OCI-LY1 (cell line): Measurements from ENCODE around the gene PARVG.

Experiments used
- H2AFZ ChIP-seq: fragments of 200-600 bp; sonication (generic), shearing (Covaris generic); 2 replicates; pipeline ENCODE4 v1.6.0; 2014; ENCODE audit warnings: antibody characterized with exemption, mild to moderate bottlenecking, low read length
- H3F3A ChIP-seq: fragments of 200-600 bp; sonication (generic), shearing (Covaris generic); 2 replicates; pipeline ENCODE4 v1.6.0; 2014; ENCODE audit warnings: mild to moderate bottlenecking, antibody characterized with exemption, low read length, moderate library complexity; ENCODE audit not compliant: insufficient read depth
- H3K27ac ChIP-seq: fragments of 200-600 bp; sonication (generic); 2 replicates; pipeline ENCODE4 v1.5.1; 2014; ENCODE audit warnings: low read length, mixed run types, mild to moderate bottlenecking, low read depth; ENCODE audit not compliant: poor library complexity, severe bottlenecking
- H3K27me3 ChIP-seq: fragments of 200-600 bp; sonication (generic); 2 replicates; pipeline ENCODE4 v1.6.0; 2014; ENCODE audit warnings: antibody characterized with exemption, mild to moderate bottlenecking, low read length, moderate library complexity; ENCODE audit not compliant: insufficient read depth
- H3K36me3 ChIP-seq: fragments of 200-600 bp; sonication (generic); 2 replicates; pipeline ENCODE4 v1.6.1; 2014; ENCODE audit warnings: mild to moderate bottlenecking, antibody characterized with exemption, low read length, moderate library complexity, mixed read lengths; ENCODE audit not compliant: insufficient read depth
- H3K4me1 ChIP-seq: fragments of 200-600 bp; sonication (generic); 2 replicates; pipeline ENCODE4 v1.5.1; 2014; ENCODE audit warnings: mild to moderate bottlenecking, low read length, moderate library complexity; ENCODE audit not compliant: insufficient read depth, severe bottlenecking
- H3K4me2 ChIP-seq: fragments of 200-600 bp; sonication (generic), shearing (Covaris generic); 2 replicates; pipeline ENCODE4 v1.6.1; 2014; ENCODE audit warnings: low read length
- H3K4me3 ChIP-seq: fragments of 200-600 bp; sonication (generic); 2 replicates; pipeline ENCODE4 v1.5.1; 2014; ENCODE audit warnings: low read length, low read depth, mild to moderate bottlenecking, mixed read lengths; ENCODE audit not compliant: poor library complexity, severe bottlenecking
- H3K79me2 ChIP-seq: fragments of 200-600 bp; shearing (Covaris generic); 2 replicates; pipeline ENCODE4 v1.6.1; 2016; ENCODE audit warnings: mixed run types, low read length, mixed read lengths; ENCODE audit not compliant: insufficient read depth
- H3K9ac ChIP-seq: fragments of 200-600 bp; sonication (generic), shearing (Covaris generic); 2 replicates; pipeline ENCODE4 v1.6.1; 2014; ENCODE audit warnings: mild to moderate bottlenecking, low read length, mixed read lengths
- H3K9me2 ChIP-seq: fragments of 200-600 bp; sonication (generic), shearing (Covaris generic); 2 replicates; pipeline ENCODE4 v1.6.1; 2014; ENCODE audit warnings: low read depth, mild to moderate bottlenecking, low read length, mixed read lengths
- H3K9me3 ChIP-seq: fragments of 200-600 bp; shearing (Covaris generic); 2 replicates; pipeline ENCODE4 v1.6.1; 2014; ENCODE audit warnings: low read length, mixed read lengths
- H4K20me1 ChIP-seq: fragments of 200-600 bp; sonication (generic), shearing (Covaris generic); 2 replicates; pipeline ENCODE4 v1.6.0; 2016; ENCODE audit warnings: mild to moderate bottlenecking, low read length; ENCODE audit not compliant: insufficient read depth
- CTCF ChIP-seq: fragments of 200-600 bp; sonication (generic), shearing (Covaris generic); IDR thresholded peaks from 2 replicates; pipeline ENCODE4 v1.5.1; 2017; ENCODE audit warnings: mild to moderate bottlenecking, antibody characterized with exemption, low read length, moderate library complexity, mixed read lengths
- EZH2 ChIP-seq: fragments of 200-600 bp; sonication (generic), shearing (Covaris generic); IDR thresholded peaks from 2 replicates; pipeline ENCODE4 v1.8.0; 2017; ENCODE audit warnings: borderline replicate concordance, mixed run types, mild to moderate bottlenecking, antibody characterized with exemption, low read length, moderate library complexity, mixed read lengths

PARVG gene

GRCh38 chr22:44136112-44136511 is 44.6 kb upstream of the PARVG start:
- TF ChIP-seq CTCF = no peak
- TF ChIP-seq EZH2 = no peak
- Histone ChIP-seq H3K36me3 (peaks cover 74% of the 10 kb centered on the region), H3K4me1 (no peaks in the 10 kb centered on the region), H3K27ac (no peak overlapping the region), H3F3A (no peaks in the 10 kb centered on the region), H3K9ac (no peak overlapping the region), H2AFZ (no peak overlapping the region), H4K20me1 (no peaks in the 10 kb centered on the region), H3K4me2 (no peak overlapping the region), H3K9me3 (peaks cover 6% of the 10 kb centered on the region), H3K79me2 (no peaks in the 10 kb centered on the region), H3K27me3 (no peaks in the 10 kb centered on the region), H3K4me3 (no peak overlapping the region), H3K9me2 (no peaks in the 10 kb centered on the region)

- peaks cover 68% of the 10 kb centered on the region for H3K36me3 ChIP-seq
- peaks cover 6% of the 10 kb centered on the region for H3K9me3 ChIP-seq
- H2AFZ ChIP-seq = no peak overlapping the region
- H3K27ac ChIP-seq = no peak overlapping the region
- no peaks in the 10 kb centered on the region for H3K9me2 ChIP-seq
- H3K4me1 ChIP-seq = no peaks in the 10 kb centered on the region
- H3F3A ChIP-seq = no peaks in the 10 kb centered on the region
- no peak overlapping the region for H3K9ac ChIP-seq
- no peaks in the 10 kb centered on the region for H4K20me1 ChIP-seq
- H3K4me2 ChIP-seq = no peak overlapping the region
- no peaks in the 10 kb centered on the region for H3K79me2 ChIP-seq
- no peak overlapping the region for H3K4me3 ChIP-seq
- TF ChIP-seq EZH2 = no peak
- TF ChIP-seq CTCF = no peak
- no peaks in the 10 kb centered on the region for H3K27me3 ChIP-seq
Measured at GRCh38 chr22:44136786-44137185, 43.9 kb upstream of the PARVG start.

- Histone ChIP-seq H3K9ac (no peak overlapping the region), H3K4me3 (no peak overlapping the region), H3F3A (no peaks in the 10 kb centered on the region), H3K4me1 (no peaks in the 10 kb centered on the region), H2AFZ (no peak overlapping the region), H3K9me3 (peaks cover 6% of the 10 kb centered on the region), H3K4me2 (no peak overlapping the region), H3K79me2 (no peaks in the 10 kb centered on the region), H4K20me1 (no peaks in the 10 kb centered on the region), H3K27ac (no peak overlapping the region), H3K9me2 (no peaks in the 10 kb centered on the region), H3K36me3 (peaks cover 67% of the 10 kb centered on the region), H3K27me3 (no peaks in the 10 kb centered on the region)
- TF ChIP-seq CTCF = no peak
- TF ChIP-seq EZH2 = no peak
Measured at GRCh38 chr22:44137415-44137814, 43.3 kb upstream of the PARVG start.
